HL-60 (cell line): ENCODE results near the gene MAN2B1.

Source experiments
- CTCF ChIP-seq: IDR thresholded peaks from one replicate; pipeline ENCODE4 v1.5.1; 2011; ENCODE audit warnings: low read length, control low read depth, inconsistent platforms; ENCODE audit not compliant: insufficient read depth
- GABPA ChIP-seq: IDR thresholded peaks from 2 replicates; pipeline ENCODE4 v1.6.1; 2012; ENCODE audit warnings: low read depth
- POLR2AphosphoS5 ChIP-seq: IDR thresholded peaks from 2 replicates; pipeline ENCODE4 v1.6.1; 2012; ENCODE audit warnings: low read depth
- REST ChIP-seq: IDR thresholded peaks from 2 replicates; pipeline ENCODE4 v1.6.1; 2012; ENCODE audit warnings: low read depth; ENCODE audit not compliant: insufficient replicate concordance

- TF ChIP-seq CTCF (no peak), GABPA (no peak), REST (no peak), POLR2AphosphoS5 (no peak)
Observed at GRCh38 chr19:12626958-12627357, 39.6 kb downstream of the MAN2B1 start.
